Measurements from ENCODE around the gene SERPINB11. TPM values are rescaled to one million over a fixed set of nuclear protein-coding genes. Genes with fewer than 3 reads are reported as not detected.

SERPINB11 gene
- total and polyA plus RNA-seq, 4 donors = 0.47 TPM; not detected in 3

DNA sequence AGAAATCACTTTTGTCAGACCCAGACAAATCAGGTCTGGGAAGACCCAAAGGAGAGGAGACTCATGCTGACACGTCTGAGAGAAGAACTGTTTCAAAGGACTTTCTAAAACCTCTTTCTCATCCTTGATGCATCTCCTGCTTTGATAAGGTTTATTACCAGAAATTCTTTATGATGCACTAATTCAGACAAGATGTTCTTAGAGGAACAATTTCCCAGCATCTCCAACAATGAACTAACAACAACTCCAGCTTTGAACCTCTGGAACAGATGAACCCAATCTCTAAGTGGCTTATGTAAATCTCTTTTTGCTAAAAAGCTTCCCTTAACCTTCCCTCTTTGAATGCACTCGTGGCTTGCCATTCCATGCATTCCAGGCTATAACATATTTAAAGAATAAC lies 15.9 kb upstream of the SERPINB11 start:
- Histone ChIP-seq H3K9me3 (ENCODE audit: control insufficient read depth in 4 of 4, low read length in 3 of 4) (peaks cover 0 to 3% (median 0%) of the 10 kb centered on the region in 4 donors), H3K27me3 (ENCODE audit: control insufficient read depth in 4 of 4, insufficient read depth in 4 of 4, low read length in 3 of 4) (no peaks in the 10 kb centered on the region), H3K4me1 (ENCODE audit: control insufficient read depth in 4 of 4, insufficient read depth in 4 of 4, low read length in 3 of 4) (peaks cover 0 to 6% (median 5%) of the 10 kb centered on the region in 4 donors), H3K27ac (ENCODE audit: low read depth in 1 of 2, low read length in 2 of 2) (no peak overlapping the region), H3K9ac (ENCODE audit: low read depth in 1 of 2, low read length in 2 of 2) (no peak overlapping the region), H3K4me3 (ENCODE audit: low read depth in 1 of 3, low read length in 3 of 3) (no peak overlapping the region), H3K36me3 (ENCODE audit: control insufficient read depth in 4 of 4, insufficient read depth in 3 of 4, low read depth in 1 of 4, low read length in 3 of 4) (no peaks in the 10 kb centered on the region)
- TF ChIP-seq, protein P1, sequence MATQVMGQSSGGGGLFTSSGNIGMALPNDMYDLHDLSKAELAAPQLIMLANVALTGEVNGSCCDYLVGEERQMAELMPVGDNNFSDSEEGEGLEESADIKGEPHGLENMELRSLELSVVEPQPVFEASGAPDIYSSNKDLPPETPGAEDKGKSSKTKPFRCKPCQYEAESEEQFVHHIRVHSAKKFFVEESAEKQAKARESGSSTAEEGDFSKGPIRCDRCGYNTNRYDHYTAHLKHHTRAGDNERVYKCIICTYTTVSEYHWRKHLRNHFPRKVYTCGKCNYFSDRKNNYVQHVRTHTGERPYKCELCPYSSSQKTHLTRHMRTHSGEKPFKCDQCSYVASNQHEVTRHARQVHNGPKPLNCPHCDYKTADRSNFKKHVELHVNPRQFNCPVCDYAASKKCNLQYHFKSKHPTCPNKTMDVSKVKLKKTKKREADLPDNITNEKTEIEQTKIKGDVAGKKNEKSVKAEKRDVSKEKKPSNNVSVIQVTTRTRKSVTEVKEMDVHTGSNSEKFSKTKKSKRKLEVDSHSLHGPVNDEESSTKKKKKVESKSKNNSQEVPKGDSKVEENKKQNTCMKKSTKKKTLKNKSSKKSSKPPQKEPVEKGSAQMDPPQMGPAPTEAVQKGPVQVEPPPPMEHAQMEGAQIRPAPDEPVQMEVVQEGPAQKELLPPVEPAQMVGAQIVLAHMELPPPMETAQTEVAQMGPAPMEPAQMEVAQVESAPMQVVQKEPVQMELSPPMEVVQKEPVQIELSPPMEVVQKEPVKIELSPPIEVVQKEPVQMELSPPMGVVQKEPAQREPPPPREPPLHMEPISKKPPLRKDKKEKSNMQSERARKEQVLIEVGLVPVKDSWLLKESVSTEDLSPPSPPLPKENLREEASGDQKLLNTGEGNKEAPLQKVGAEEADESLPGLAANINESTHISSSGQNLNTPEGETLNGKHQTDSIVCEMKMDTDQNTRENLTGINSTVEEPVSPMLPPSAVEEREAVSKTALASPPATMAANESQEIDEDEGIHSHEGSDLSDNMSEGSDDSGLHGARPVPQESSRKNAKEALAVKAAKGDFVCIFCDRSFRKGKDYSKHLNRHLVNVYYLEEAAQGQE (IDR thresholded peaks at IDR 0.05) = no peak
- WGBS = 78% methylated on average over 2 of the region's 2 CpGs
- no peak for DNase-seq (ENCODE audit: low spot score)

DNA sequence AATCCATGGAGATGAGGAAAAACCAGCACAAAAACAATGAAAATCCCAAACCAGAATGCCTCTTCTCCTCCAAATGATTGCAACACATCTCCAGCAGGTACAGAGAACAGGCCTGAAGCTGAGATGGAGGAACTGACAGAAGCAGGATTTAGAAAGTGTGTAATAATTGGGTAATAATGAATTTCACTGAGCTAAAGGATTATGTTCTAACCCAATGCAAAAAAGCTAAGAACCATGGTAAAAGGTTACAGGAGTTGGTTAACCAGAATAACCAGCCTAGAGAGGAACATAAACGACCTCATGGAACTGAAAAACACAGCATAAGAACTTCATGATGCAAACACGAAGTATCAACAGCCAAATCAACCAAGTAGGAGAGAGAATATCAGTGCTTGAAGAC lies 13.7 kb upstream of the SERPINB11 start:
- Histone ChIP-seq H3K9ac (ENCODE audit: low read depth in 1 of 2, low read length in 2 of 2) (no peak overlapping the region), H3K4me1 (ENCODE audit: control insufficient read depth in 4 of 4, insufficient read depth in 4 of 4, low read length in 3 of 4) (no peaks in the 10 kb centered on the region), H3K27ac (ENCODE audit: low read depth in 1 of 2, low read length in 2 of 2) (no peak overlapping the region), H3K9me3 (ENCODE audit: control insufficient read depth in 4 of 4, low read length in 3 of 4) (peaks cover 0 to 3% (median 0%) of the 10 kb centered on the region in 4 donors), H3K4me3 (ENCODE audit: low read depth in 1 of 3, low read length in 3 of 3) (no peak overlapping the region), H3K27me3 (ENCODE audit: control insufficient read depth in 4 of 4, insufficient read depth in 4 of 4, low read length in 3 of 4) (no peaks in the 10 kb centered on the region), H3K36me3 (ENCODE audit: control insufficient read depth in 4 of 4, insufficient read depth in 3 of 4, low read depth in 1 of 4, low read length in 3 of 4) (no peaks in the 10 kb centered on the region)
- 77% methylated on average over 2 of the region's 2 CpGs for WGBS
- DNase-seq (ENCODE audit: low spot score) = no peak
- TF ChIP-seq JUND (IDR thresholded peaks at IDR 0.05) = no peak
- TF ChIP-seq, protein P2, sequence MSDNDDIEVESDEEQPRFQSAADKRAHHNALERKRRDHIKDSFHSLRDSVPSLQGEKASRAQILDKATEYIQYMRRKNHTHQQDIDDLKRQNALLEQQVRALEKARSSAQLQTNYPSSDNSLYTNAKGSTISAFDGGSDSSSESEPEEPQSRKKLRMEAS (IDR thresholded peaks at IDR 0.05) = no peak
- TF ChIP-seq HNF4G (IDR thresholded peaks at IDR 0.05) = no peak
- TF ChIP-seq GABPA (IDR thresholded peaks at IDR 0.05 in 1 of 2, conservative IDR thresholded peaks at IDR 0.05 in 1 of 2) = no peak
- TF ChIP-seq EGR1 (IDR thresholded peaks at IDR 0.05; ENCODE audit: low read depth in 2 of 2) = no peak
- no peak for TF ChIP-seq RAD21 (IDR thresholded peaks at IDR 0.05)
- no peak for TF ChIP-seq HNF4A (conservative IDR thresholded peaks at IDR 0.05)
- TF ChIP-seq, protein P3, sequence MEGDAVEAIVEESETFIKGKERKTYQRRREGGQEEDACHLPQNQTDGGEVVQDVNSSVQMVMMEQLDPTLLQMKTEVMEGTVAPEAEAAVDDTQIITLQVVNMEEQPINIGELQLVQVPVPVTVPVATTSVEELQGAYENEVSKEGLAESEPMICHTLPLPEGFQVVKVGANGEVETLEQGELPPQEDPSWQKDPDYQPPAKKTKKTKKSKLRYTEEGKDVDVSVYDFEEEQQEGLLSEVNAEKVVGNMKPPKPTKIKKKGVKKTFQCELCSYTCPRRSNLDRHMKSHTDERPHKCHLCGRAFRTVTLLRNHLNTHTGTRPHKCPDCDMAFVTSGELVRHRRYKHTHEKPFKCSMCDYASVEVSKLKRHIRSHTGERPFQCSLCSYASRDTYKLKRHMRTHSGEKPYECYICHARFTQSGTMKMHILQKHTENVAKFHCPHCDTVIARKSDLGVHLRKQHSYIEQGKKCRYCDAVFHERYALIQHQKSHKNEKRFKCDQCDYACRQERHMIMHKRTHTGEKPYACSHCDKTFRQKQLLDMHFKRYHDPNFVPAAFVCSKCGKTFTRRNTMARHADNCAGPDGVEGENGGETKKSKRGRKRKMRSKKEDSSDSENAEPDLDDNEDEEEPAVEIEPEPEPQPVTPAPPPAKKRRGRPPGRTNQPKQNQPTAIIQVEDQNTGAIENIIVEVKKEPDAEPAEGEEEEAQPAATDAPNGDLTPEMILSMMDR (IDR thresholded peaks at IDR 0.05; ENCODE audit: low read depth, low read length, missing input control) = no peak
- TF ChIP-seq FOXA2 (IDR thresholded peaks at IDR 0.05) = no peak
- TF ChIP-seq RXRA (IDR thresholded peaks at IDR 0.05) = no peak
- no peak for TF ChIP-seq FOXA1 (IDR thresholded peaks at IDR 0.05)
- TF ChIP-seq NR2F2 (IDR thresholded peaks at IDR 0.05) = no peak
- no peak for TF ChIP-seq TAF1 (conservative IDR thresholded peaks at IDR 0.05)
- TF ChIP-seq, protein P4, sequence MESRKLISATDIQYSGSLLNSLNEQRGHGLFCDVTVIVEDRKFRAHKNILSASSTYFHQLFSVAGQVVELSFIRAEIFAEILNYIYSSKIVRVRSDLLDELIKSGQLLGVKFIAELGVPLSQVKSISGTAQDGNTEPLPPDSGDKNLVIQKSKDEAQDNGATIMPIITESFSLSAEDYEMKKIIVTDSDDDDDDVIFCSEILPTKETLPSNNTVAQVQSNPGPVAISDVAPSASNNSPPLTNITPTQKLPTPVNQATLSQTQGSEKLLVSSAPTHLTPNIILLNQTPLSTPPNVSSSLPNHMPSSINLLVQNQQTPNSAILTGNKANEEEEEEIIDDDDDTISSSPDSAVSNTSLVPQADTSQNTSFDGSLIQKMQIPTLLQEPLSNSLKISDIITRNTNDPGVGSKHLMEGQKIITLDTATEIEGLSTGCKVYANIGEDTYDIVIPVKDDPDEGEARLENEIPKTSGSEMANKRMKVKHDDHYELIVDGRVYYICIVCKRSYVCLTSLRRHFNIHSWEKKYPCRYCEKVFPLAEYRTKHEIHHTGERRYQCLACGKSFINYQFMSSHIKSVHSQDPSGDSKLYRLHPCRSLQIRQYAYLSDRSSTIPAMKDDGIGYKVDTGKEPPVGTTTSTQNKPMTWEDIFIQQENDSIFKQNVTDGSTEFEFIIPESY (IDR thresholded peaks at IDR 0.05) = no peak
- TF ChIP-seq, protein P5, sequence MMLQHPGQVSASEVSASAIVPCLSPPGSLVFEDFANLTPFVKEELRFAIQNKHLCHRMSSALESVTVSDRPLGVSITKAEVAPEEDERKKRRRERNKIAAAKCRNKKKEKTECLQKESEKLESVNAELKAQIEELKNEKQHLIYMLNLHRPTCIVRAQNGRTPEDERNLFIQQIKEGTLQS (IDR thresholded peaks at IDR 0.05) = no peak
